ENCODE results near the gene PDE6D.
A peak's percentile ranks its signal among the peaks of the same experiment; 100 is the strongest.

The PDE6D gene

GRCh38 chr2:231706731-231707624 lies 74.1 kb downstream of the PDE6D start:
- peak; percentile 85 for DNase-seq

GRCh38 chr2:231704017-231704416 lies 77.1 kb downstream of the PDE6D start:
- DNase-seq = no peak

GRCh38 chr2:231701456-231702373 lies 79.4 kb downstream of the PDE6D start:
- DNase-seq = peak; percentile 18

DNA sequence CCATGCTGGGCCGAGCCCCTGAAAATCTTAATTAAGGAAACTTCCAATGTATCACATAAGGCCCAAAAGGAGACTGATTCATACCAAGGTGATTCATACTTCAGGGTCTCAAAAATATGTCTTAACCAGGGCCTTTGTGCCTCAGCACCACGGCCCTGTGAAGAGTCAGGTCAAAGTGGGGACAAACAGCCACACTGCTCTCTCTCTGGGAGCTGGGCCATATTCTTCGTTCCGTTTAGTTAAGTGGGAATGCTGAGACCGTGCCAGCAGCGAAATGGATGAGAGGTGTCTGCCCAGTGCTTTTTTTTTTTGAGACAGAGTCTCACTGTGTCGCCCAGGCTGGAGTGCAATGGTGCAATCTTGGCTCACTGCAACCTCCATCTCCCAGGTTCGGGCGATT lies 82.1 kb downstream of the PDE6D start:
- no peak for DNase-seq

DNA sequence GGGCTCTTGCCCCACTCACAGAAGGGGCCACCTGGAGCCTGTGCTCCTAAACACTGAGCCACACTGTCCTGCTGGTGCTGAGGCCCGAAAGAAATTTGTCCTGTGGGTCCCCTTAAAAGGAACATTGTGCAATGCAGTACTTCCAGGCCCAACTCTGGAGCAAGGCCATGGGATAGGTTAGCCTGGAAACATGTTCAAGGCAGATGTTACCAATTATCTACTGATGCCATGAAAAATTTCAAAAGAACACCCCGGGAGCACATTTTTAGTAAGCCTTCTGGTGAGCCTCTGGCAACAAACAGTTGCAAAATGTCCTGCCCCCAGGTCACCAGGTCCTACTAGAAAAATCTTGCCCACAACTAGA lies 85.1 kb downstream of the PDE6D start:
- DNase-seq = no peak

GRCh38 chr2:231693956-231694355 lies 87.1 kb downstream of the PDE6D start:
- DNase-seq = no peak

- DNase-seq = no peak
Observed at GRCh38 chr2:231692847-231693246, 88.2 kb downstream of the PDE6D start.

- DNase-seq = no peak
Observed at GRCh38 chr2:231691251-231691772, 89.8 kb downstream of the PDE6D start.

DNA sequence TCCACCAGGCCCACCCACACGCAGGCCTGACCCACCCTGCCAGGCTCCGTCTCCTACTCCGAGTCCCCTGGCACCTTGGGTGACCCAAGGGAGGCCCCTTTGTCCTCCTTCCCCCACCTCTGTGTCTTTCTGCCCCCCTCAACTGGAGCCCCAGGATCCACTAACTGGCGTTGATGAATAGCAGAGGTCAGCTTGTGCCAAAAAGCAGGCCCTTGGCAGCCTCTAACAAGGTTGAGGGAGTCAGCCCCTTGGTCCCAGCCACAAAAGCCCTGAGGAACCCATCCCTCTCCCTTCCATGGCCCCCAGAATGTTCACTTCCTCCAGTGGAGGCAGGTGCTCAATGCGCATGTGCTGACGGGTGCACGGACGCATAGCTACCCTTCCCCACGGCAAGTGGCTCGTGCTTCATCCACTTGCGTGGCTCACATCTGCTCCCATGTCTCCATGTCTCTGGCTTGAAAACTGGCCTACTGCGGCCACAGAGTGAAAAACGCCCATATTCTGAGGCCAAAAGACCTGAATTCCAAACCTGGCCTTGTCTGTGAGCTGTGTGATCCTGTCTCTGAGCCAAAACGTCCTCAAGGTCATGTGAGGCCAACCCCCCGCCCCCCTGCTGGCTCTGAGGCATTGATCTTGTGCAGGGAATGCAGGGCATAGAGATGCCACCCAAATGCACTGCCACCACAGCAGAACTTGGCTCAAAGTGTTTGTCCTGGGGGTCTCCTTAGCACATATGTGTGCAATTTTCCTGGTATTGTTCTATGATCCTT lies 91.8 kb downstream of the PDE6D start:
- no peak for DNase-seq

DNA sequence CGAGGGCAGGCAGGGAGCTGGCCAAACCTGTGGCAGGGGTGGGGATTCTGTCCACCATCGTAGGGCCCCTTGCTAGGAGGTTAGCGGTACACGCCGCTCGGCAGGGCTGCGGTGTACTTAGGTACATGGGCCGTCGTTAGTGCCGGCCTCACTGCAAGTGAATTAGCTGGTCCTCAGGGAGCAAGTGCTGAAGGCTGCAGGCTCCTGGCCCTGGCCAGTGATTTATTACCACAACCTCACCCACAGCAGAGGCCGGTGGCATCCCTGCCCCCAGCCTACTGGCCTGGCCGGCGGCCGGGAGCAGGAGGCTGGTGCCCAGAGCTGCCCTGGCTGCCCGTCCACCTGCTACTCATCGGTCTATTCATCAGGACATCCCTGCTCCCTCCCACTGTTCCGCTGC lies 92.4 kb downstream of the PDE6D start:
- no peak for DNase-seq

DNA sequence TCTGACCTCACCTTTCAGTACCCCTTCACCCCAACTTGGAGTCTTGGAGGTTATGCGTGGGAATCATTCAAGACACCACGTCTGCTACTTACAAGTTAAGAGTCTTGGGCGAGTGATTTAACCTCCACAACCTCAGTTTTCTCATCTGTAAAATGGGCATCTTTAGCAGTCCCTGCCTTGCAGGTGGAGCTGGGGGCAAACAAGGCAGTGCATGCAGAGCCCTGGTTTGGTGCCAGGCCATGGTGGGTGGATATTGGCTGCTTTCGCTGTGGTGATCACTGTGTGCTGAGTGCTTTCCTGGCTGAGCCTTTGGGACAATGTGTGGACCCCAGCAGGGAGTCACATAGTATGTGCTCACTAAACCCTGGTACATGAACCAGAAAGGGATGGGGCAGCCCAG lies 93.1 kb downstream of the PDE6D start:
- no peak for DNase-seq

GRCh38 chr2:231687133-231687852 lies 93.8 kb downstream of the PDE6D start:
- DNase-seq = peak; percentile 32

- DNase-seq = no peak
Observed at GRCh38 chr2:231686192-231687100, 94.6 kb downstream of the PDE6D start.

GRCh38 chr2:231685349-231686191 lies 95.5 kb downstream of the PDE6D start:
- DNase-seq = no peak

- peak; percentile 66 for DNase-seq
Observed at GRCh38 chr2:231684314-231685223, 96.5 kb downstream of the PDE6D start.

GRCh38 chr2:231683292-231684235 lies 97.5 kb downstream of the PDE6D start:
- peak; percentile 64 for DNase-seq

GRCh38 chr2:231682603-231683291 lies 98.3 kb downstream of the PDE6D start:
- DNase-seq = no peak
